ENCODE results near the gene OGFOD2.

DNA sequence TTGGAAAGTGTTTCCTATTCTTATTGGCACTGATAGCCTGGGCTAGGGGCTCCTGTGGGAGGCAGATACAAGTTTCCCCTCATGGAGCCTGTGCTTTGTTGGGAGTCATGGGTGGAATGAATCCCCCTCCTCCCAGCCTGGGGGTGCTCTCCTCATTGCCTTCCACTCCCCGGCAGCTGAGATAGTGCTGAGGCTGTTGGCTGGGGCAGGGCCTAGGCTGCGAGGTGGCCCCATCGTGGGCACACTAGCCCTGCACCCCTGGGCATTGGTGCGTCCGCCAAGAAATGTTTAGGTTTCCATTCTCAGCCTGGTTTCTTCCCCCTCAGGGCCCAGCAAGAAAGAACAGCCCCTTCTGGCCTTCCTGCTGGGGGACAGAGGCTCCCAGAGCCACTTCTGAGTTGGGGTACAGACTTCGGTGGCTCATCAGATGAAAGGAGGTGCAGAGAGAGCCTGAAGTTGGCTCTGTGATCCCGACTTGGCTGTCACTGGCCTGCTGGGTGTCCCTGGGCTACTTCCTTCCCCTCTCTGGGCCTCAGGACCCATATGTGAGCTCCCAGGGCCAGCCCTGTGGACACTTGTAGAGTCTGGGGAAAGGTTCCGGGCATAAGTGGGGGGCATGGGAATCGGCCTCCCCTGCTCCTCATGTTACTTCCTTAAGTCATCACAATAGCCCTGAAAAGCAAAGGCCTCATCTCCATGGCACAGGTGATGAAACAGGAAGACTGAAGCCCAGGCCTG is 2.8 kb downstream of the OGFOD2 start:
- no peak for TF ChIP-seq ZFP3 (CRISPR knock-in tag; IDR thresholded peaks at IDR 0.05)
- TF ChIP-seq ZNF565 (CRISPR knock-in tag; conservative IDR thresholded peaks at IDR 0.05; ENCODE audit: low read depth), result no peak
- no peak for TF ChIP-seq CSDC2 (CRISPR knock-in tag; IDR thresholded peaks at IDR 0.05)
- TF ChIP-seq, protein P1, sequence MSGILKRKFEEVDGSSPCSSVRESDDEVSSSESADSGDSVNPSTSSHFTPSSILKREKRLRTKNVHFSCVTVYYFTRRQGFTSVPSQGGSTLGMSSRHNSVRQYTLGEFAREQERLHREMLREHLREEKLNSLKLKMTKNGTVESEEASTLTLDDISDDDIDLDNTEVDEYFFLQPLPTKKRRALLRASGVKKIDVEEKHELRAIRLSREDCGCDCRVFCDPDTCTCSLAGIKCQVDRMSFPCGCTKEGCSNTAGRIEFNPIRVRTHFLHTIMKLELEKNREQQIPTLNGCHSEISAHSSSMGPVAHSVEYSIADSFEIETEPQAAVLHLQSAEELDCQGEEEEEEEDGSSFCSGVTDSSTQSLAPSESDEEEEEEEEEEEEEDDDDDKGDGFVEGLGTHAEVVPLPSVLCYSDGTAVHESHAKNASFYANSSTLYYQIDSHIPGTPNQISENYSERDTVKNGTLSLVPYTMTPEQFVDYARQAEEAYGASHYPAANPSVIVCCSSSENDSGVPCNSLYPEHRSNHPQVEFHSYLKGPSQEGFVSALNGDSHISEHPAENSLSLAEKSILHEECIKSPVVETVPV (CRISPR knock-in tag; IDR thresholded peaks at IDR 0.05), result no peak
- TF ChIP-seq, protein P2, sequence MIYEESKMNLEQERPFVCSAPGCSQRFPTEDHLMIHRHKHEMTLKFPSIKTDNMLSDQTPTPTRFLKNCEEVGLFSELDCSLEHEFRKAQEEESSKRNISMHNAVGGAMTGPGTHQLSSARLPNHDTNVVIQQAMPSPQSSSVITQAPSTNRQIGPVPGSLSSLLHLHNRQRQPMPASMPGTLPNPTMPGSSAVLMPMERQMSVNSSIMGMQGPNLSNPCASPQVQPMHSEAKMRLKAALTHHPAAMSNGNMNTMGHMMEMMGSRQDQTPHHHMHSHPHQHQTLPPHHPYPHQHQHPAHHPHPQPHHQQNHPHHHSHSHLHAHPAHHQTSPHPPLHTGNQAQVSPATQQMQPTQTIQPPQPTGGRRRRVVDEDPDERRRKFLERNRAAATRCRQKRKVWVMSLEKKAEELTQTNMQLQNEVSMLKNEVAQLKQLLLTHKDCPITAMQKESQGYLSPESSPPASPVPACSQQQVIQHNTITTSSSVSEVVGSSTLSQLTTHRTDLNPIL (CRISPR knock-in tag; IDR thresholded peaks at IDR 0.05; ENCODE audit: low read depth), result no peak
- TF ChIP-seq ZFP30 (CRISPR knock-in tag; IDR thresholded peaks at IDR 0.05), result no peak
- TF ChIP-seq ISL1 (CRISPR knock-in tag; IDR thresholded peaks at IDR 0.05), result no peak
